Duodenal mucosa (tissue), 2 donors: ENCODE results near the gene HPX.

Source experiments
- H3K27ac ChIP-seq: one replicate; pipeline ENCODE4 v1.7.0; 2013; ENCODE audit warnings: low read depth, low read length
- H3K27me3 ChIP-seq, 2 donors: one replicate each; pipeline ENCODE4 v1.7.0; 2013; ENCODE audit warnings: low read length in 2 of 2, control low read depth in 1 of 2; ENCODE audit not compliant: insufficient read depth in 2 of 2, control insufficient read depth in 1 of 2
- H3K36me3 ChIP-seq, 2 donors: one replicate each; pipeline ENCODE4 v1.7.0; 2013; ENCODE audit warnings: low read length in 2 of 2, control low read depth in 1 of 2; ENCODE audit not compliant: insufficient read depth in 2 of 2, control insufficient read depth in 1 of 2
- H3K4me1 ChIP-seq, 2 donors: one replicate each; pipeline ENCODE4 v1.7.0; 2013; ENCODE audit warnings: low read length in 2 of 2, control low read depth in 1 of 2; ENCODE audit not compliant: insufficient read depth in 2 of 2, control insufficient read depth in 1 of 2
- H3K4me3 ChIP-seq, 2 donors: one replicate each; pipeline ENCODE4 v1.7.0; 2013; ENCODE audit warnings: low read length in 2 of 2, low read depth in 1 of 2
- H3K9ac ChIP-seq, 2 donors: one replicate each; pipeline ENCODE4 v1.7.0; 2013; ENCODE audit warnings: low read length in 2 of 2, low read depth in 1 of 2
- H3K9me3 ChIP-seq, 2 donors: one replicate each; pipeline ENCODE4 v1.7.0; 2013; ENCODE audit warnings: low read length in 2 of 2, control low read depth in 1 of 2; ENCODE audit not compliant: control insufficient read depth in 1 of 2

The HPX gene

DNA sequence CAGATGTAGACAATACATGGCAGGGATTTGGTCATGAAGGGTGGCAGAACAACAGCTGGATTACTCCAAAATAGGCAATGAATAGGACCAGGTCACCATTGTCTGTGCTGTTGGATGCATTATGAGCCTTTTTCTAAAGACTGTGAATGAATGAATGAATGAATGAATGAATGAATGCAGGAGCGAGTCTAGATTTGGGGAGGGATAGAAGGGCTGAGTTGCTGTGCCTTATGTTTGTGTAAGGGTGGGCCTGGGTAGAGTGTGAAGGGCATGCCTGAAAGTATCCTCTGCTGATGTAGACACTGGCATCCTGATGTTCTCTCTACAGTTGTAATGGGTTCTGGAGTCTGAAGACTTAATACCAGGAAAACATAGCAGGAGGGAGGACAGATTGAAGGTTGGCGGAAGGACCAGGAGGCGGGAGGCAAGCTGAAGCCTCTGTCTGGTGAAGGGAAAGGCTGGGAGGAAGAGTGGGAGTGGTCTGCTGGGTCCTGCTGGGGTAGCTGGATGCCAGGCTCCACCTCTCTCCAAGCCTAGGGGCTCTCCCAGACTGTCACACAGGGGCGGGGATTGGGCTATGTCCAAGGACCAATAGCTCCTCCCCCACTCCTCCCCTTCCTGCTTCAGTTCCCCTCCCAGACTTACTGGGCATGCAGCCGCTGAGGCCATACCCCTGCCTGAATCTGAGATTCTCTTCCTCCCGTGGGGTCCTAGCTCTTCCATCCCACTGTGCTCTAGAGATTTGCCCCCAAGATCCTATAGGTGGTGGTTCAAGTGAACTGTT is 28.1 kb upstream of the HPX start:
- Histone ChIP-seq H3K4me3 (peak overlapping the region; percentile 21 to 26), H3K27ac (no peak overlapping the region), H3K9ac (peak overlapping the region in 1 of 2 donors; percentile 22), H3K4me1 (peaks cover 35 to 42% of the 10 kb centered on the region in 2 donors), H3K27me3 (no peaks in the 10 kb centered on the region), H3K36me3 (peaks cover 6% of the 10 kb centered on the region in 2 donors), H3K9me3 (no peaks in the 10 kb centered on the region)

DNA sequence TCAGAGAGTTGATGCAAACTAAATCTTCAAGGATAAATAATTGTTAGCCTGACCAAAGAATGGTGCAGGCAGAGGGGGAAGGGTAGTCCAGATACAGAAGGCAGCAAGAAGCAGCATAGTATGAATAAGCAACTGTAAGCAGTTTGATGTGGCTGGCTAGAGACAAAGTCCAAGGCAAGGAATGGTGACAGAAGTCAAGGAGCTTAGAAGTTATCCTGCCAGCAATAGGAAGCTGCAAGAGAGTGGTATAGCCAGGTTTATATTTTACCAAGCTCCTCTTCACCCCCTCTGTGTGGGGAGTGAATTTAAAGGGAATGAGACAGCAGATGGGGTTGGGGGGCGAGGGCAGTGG is 18.3 kb upstream of the HPX start:
- H3K9me3 ChIP-seq: no peaks in the 10 kb centered on the region
- peaks cover 36 to 68% of the 10 kb centered on the region in 2 donors for H3K36me3 ChIP-seq
- peaks cover 20 to 23% of the 10 kb centered on the region in 2 donors for H3K4me1 ChIP-seq
- no peak overlapping the region for H3K4me3 ChIP-seq
- no peak overlapping the region for H3K27ac ChIP-seq
- H3K27me3 ChIP-seq: no peaks in the 10 kb centered on the region
- H3K9ac ChIP-seq: no peak overlapping the region

DNA sequence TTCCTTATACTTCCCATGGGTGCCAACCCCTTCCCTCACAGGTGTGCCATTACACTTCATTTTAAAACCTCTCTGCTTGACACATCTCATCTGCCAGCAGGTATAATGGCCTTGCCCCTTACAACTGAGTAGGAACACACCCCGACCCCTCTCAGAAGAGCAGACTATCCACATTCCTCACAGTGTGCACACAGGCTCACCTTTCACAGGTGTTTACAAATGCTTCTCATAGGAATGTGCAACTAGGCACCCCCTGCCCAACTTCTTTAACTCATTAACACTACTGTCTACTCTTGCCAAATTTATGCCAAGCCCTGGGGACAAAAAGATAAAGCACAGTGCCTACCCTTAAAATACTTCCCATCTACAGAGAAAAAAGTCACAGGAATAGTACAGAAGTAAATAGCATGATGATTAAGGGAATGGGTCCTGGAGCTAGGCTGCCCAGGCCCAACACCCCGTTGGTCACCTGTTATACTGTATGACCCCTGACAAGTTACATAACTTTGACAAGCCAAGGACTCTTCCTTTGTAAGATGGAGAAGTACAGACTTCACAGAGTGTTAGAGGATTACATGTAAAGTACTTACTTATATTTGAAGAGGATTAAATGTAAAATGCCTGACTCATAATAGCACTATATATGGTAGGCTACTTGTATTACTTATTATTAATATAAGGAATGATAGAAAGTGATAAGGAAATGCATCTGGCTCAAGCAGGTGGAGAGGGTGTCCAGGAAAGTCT is 17.7 kb upstream of the HPX start:
- no peak overlapping the region for H3K4me3 ChIP-seq
- no peak overlapping the region for H3K9ac ChIP-seq
- no peaks in the 10 kb centered on the region for H3K9me3 ChIP-seq
- H3K27ac ChIP-seq: no peak overlapping the region
- peaks cover 31 to 68% of the 10 kb centered on the region in 2 donors for H3K36me3 ChIP-seq
- H3K27me3 ChIP-seq: no peaks in the 10 kb centered on the region
- H3K4me1 ChIP-seq: peaks cover 20% of the 10 kb centered on the region in 2 donors

DNA sequence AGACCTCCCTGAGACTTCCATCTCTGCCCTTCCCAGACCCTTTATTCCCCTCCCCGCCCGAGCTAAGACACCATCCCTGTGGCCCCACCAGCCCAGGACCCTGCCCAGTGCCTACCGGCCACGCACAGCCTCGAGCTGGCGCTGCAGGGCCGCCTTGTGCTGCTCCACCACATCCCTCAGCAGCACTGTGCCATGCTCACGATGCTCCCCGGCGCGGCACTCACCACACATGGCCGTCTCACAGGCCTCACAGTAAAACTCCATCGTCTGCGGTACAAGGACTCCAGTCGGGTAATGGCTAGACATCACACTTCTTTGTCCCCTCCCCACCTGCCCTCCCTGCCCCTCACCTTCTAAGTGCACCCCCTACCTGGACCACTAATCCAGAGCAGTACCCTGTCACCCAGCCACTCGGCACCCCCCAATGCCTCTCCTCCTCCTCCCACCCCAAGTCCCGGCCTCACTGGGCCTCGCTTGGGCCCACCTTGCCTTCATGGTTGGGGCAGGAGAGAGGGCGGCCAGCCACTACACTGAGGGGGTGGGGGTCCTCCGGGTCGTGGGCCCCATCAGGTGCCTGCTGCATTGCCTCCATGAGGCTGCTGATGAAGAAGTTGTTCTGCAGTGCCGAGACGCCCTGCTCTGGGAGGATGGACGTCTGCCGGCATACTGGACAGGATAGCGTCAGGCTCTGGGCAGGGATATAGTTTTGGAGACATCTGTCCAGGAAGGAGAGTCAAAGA is 17.0 kb upstream of the HPX start:
- no peak overlapping the region for H3K27ac ChIP-seq
- H3K9me3 ChIP-seq: no peaks in the 10 kb centered on the region
- peaks cover 32 to 73% of the 10 kb centered on the region in 2 donors for H3K36me3 ChIP-seq
- H3K4me1 ChIP-seq: peaks cover 18 to 20% of the 10 kb centered on the region in 2 donors
- no peak overlapping the region for H3K9ac ChIP-seq
- no peaks in the 10 kb centered on the region for H3K27me3 ChIP-seq
- no peak overlapping the region for H3K4me3 ChIP-seq

DNA sequence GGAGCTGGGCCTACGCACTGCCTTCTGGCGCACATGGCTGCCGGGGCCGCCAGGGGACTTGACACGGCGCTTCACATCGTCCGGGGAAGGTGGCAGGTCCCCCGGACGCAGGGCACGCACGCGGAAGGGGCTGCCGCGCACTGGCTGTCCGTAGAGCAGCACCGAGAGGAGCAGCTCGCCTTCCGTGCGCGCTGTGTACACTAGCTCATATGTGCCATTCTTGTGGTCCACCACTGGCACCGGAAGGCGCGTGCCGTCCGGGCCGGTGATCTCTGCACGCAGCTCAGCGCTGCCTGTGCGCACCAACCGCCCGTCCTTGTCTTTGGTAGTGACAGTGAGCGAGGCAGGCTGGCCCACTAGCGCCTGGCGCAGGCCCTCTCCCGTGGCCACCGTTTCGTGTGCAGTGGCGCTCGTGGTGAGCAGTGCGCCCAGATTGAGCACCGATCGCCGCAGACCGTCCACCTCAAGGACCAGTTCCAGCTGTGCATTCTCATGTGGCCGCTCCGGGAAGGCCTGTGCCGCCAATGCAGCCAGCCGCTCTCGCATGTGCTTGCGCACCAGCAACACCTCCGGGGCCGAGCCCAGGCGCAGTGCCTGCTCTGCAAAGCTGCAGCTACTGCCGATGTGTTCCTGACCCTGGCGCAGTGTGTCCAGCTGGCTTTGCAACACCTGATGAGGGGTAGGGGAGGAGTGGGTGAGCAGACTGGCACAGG is 15.7 kb upstream of the HPX start:
- no peak overlapping the region for H3K27ac ChIP-seq
- no peak overlapping the region for H3K4me3 ChIP-seq
- peaks cover 35 to 80% of the 10 kb centered on the region in 2 donors for H3K36me3 ChIP-seq
- H3K27me3 ChIP-seq: no peaks in the 10 kb centered on the region
- no peak overlapping the region for H3K9ac ChIP-seq
- peaks cover 18 to 20% of the 10 kb centered on the region in 2 donors for H3K4me1 ChIP-seq
- H3K9me3 ChIP-seq: no peaks in the 10 kb centered on the region

DNA sequence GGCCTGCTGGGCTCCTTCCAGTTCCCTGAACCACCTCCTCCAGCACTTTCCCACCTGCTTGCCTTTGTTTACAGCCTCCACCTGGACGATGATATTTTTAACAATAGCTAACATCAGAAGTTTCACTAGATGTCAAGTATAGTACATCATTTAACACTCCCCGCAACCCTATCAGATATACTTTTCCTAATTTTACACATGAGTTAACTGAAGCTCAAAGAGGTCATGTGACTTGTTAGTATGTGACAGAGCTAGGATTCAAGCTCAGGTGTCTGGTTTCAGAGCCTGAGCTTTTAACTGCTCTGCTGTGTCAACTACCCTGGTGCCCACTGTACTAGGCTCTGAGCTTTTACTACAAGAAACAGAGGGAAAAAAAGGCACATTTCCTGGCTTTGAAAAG is 14.3 kb upstream of the HPX start:
- Histone ChIP-seq H3K9ac (no peak overlapping the region), H3K9me3 (no peaks in the 10 kb centered on the region), H3K36me3 (peaks cover 48 to 84% of the 10 kb centered on the region in 2 donors), H3K27me3 (no peaks in the 10 kb centered on the region), H3K27ac (no peak overlapping the region), H3K4me3 (no peak overlapping the region), H3K4me1 (peaks cover 17 to 18% of the 10 kb centered on the region in 2 donors)

DNA sequence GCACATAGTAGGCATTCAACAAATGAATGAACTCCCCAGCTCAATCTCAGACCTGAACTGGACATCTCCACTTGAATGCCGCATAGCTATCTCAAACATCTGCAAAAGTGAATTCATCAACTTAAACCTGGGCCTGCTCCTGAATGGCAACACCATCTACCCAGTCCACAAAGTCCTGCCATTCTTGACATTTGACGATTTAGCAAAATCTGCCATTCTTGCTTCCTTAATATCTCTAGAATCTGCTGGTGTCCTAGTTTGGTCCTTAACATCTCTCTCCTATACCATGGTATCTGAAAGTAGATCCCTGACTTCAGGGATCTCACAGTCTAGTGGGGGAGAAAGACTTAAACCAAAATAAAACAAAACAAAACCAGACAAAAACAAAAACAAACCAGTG is 12.4 kb upstream of the HPX start:
- H3K4me3 ChIP-seq: no peak overlapping the region
- no peaks in the 10 kb centered on the region for H3K4me1 ChIP-seq
- H3K36me3 ChIP-seq: peaks cover 57 to 92% of the 10 kb centered on the region in 2 donors
- H3K9ac ChIP-seq: no peak overlapping the region
- H3K9me3 ChIP-seq: no peaks in the 10 kb centered on the region
- no peak overlapping the region for H3K27ac ChIP-seq
- H3K27me3 ChIP-seq: no peaks in the 10 kb centered on the region

DNA sequence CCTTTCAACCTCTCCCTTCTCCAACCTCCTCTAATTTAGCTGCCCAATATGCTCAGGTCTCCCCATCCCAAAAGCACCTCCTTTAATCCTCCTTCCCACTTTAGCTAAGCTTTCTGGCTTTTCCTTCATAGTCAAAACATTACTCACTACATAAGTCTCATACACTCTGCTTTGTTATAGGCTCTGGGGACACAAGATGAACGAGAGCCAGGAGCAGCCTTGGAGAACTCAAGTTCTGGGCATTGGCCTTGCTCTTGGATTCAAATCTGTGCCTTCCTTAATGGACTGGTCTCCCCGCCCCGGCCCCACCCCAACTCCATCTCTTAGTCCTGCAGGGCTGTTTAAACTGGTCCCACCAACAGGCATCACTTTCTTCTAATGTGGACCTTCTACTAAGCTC is 11.4 kb upstream of the HPX start:
- Histone ChIP-seq H3K27me3 (no peaks in the 10 kb centered on the region), H3K4me3 (no peak overlapping the region), H3K9me3 (no peaks in the 10 kb centered on the region), H3K27ac (no peak overlapping the region), H3K4me1 (no peaks in the 10 kb centered on the region), H3K9ac (no peak overlapping the region), H3K36me3 (peaks cover 54 to 83% of the 10 kb centered on the region in 2 donors)

DNA sequence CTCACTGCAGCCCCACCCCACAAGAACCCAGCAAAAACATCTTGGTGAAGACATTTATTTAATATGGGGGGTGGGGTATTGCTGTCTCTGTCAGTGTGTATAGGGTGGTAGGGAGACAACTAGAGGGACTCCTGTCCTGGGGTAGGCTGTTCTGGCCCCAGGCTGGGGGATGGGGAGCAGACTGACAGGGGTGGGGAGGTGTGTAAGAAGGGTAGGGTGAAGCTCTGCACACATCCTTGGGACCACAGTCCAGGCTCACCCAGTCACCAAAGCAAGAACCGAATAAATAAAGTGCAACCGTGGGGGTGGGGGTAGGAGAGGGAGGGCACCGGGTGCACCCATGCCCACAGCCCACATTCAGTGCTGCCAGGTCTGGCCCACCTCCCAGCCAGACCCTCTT is 7.8 kb upstream of the HPX start:
- Histone ChIP-seq H3K4me3 (no peak overlapping the region), H3K27me3 (no peaks in the 10 kb centered on the region), H3K9ac (no peak overlapping the region), H3K9me3 (no peaks in the 10 kb centered on the region), H3K4me1 (no peaks in the 10 kb centered on the region), H3K27ac (no peak overlapping the region), H3K36me3 (peaks cover 29 to 50% of the 10 kb centered on the region in 2 donors)
